ENCODE measurements around the gene GPAT2. TPM values are rescaled to one million over a fixed set of nuclear protein-coding genes. Genes with fewer than 3 reads are reported as not detected.

The GPAT2 gene
- total RNA-seq, 1 experiment from 2014 or later = not detected

Other genes with a start within 250 kb of the GPAT2 start
- gene ANKRD36C, start 43.1 kb downstream of the GPAT2 start, total RNA-seq (2022) = 22.6 and 28.8 TPM in 2 replicates
- gene ADRA2B, start 81.7 kb upstream of the GPAT2 start, total RNA-seq (2022) = 0.12 and 0.20 TPM in 2 replicates
- gene ASTL, start 103.6 kb upstream of the GPAT2 start, total RNA-seq (2022) = 0.23 TPM in 1 of 2 replicates, not detected in the other
- gene DUSP2, start 110.5 kb upstream of the GPAT2 start, total RNA-seq (2022) = 13.4 and 13.6 TPM in 2 replicates
- gene STARD7, start 173.9 kb upstream of the GPAT2 start, total RNA-seq (2022) = 214 and 224 TPM in 2 replicates
- gene TMEM127, start 231.1 kb upstream of the GPAT2 start, total RNA-seq (2022) = 43.3 and 49.1 TPM in 2 replicates
- 93.8 and 97.9 TPM in 2 replicates for gene CIAO1, start 231.3 kb upstream of the GPAT2 start, total RNA-seq (2022)

All from Caco-2 (cell line).